Measurements from ENCODE around the gene NAXE.

GRCh38 chr1:156559086-156559796 is 32.3 kb upstream of the NAXE start:
- TF ChIP-seq CTCF (IDR thresholded peaks at IDR 0.05) (no peak), EP300 (IDR thresholded peaks at IDR 0.05; ENCODE audit: low read depth) (no peak), POLR2A (IDR thresholded peaks at IDR 0.05) (no peak)
